HG02973 (cell line): Measurements from ENCODE around the gene METTL24.

Experiments
- ATAC-seq: cut with Tn5 transposase; IDR thresholded peaks from one replicate; pipeline ENCODE4 v1.9.1; 2021; ENCODE audit warnings: moderate library complexity; ENCODE audit not compliant: unreplicated experiment

The METTL24 gene

GRCh38 chr6:110357664-110358552, at the start of gene METTL24:
Gene METTL24 (minus strand): TSS chr6:110358349. CDS start chr6:110358272, 77 bp downstream.
- ATAC-seq, result no peak

- ATAC-seq, result no peak
Measured at GRCh38 chr6:110404607-110405006, 46.5 kb upstream of the METTL24 start.

- ATAC-seq, result no peak
Measured at GRCh38 chr6:110401585-110402176, 43.5 kb upstream of the METTL24 start.

- ATAC-seq, result no peak
Measured at GRCh38 chr6:110400208-110400607, 42.1 kb upstream of the METTL24 start.

- ATAC-seq, result no peak
Measured at GRCh38 chr6:110399219-110400071, 41.3 kb upstream of the METTL24 start.

- no peak for ATAC-seq
Measured at GRCh38 chr6:110398778-110399177, 40.6 kb upstream of the METTL24 start.

GRCh38 chr6:110395221-110395620, 37.1 kb upstream of the METTL24 start:
- ATAC-seq, result no peak

GRCh38 chr6:110394409-110394808, 36.3 kb upstream of the METTL24 start:
- no peak for ATAC-seq

GRCh38 chr6:110392727-110393126, 34.6 kb upstream of the METTL24 start:
- ATAC-seq, result no peak

GRCh38 chr6:110390404-110390803, 32.3 kb upstream of the METTL24 start:
- no peak for ATAC-seq

- ATAC-seq, result no peak
Measured at GRCh38 chr6:110389689-110390382, 31.7 kb upstream of the METTL24 start.

- no peak for ATAC-seq
Measured at GRCh38 chr6:110387986-110388385, 29.8 kb upstream of the METTL24 start.

- no peak for ATAC-seq
Measured at GRCh38 chr6:110385458-110385863, 27.3 kb upstream of the METTL24 start.

- ATAC-seq, result no peak
Measured at GRCh38 chr6:110378552-110378951, 20.4 kb upstream of the METTL24 start.

GRCh38 chr6:110369066-110369465, 10.9 kb upstream of the METTL24 start:
- no peak for ATAC-seq

GRCh38 chr6:110368284-110368683, 10.1 kb upstream of the METTL24 start:
- ATAC-seq, result no peak

GRCh38 chr6:110367825-110368224, 9.7 kb upstream of the METTL24 start:
- no peak for ATAC-seq

GRCh38 chr6:110366975-110367374, 8.8 kb upstream of the METTL24 start:
- ATAC-seq, result no peak

GRCh38 chr6:110366256-110366655, 8.1 kb upstream of the METTL24 start:
- ATAC-seq, result no peak

- no peak for ATAC-seq
Measured at GRCh38 chr6:110364364-110365105, 6.4 kb upstream of the METTL24 start.
